K562 (cell line): ENCODE results near the gene NAGLU. TPM values are rescaled to one million over a fixed set of nuclear protein-coding genes. Genes with fewer than 3 reads are reported as not detected.

Experiments used
- BCOR ChIP-seq: fragments of 450-650 bp; IDR thresholded peaks from 2 replicates; pipeline ENCODE4 v1.6.1; 2016
- CBX8 ChIP-seq: fragments of 200-600 bp; sonication (generic); IDR thresholded peaks from 2 replicates; pipeline ENCODE4 v1.6.1; 2012; ENCODE audit warnings: borderline replicate concordance, mixed run types, low read depth, mild to moderate bottlenecking, moderate library complexity, mixed read lengths, low read length, control low read depth, inconsistent platforms; ENCODE audit not compliant: poor library complexity, severe bottlenecking; ENCODE audit errors: extremely low read depth
- NCOR1 ChIP-seq: fragments of 450-650 bp; IDR thresholded peaks from 2 replicates; pipeline ENCODE4 v1.6.1; 2016; ENCODE audit warnings: mild to moderate bottlenecking, moderate library complexity
- NR4A1 ChIP-seq, 2 experiments: fragments of 250-450 bp in 1 of 2; fragments of 450-650 bp in 1 of 2; sonication (Bioruptor Pico) in 1 of 2; IDR thresholded peaks; 2 replicates each; pipeline versions ENCODE4 v1.4.0 to v1.6.1; 2016 to 2020; ENCODE audit warnings: mild to moderate bottlenecking in 2 of 2, missing compliant biosample characterization in 1 of 2, missing genetic modification characterization in 1 of 2, moderate library complexity in 1 of 2
- SIN3A ChIP-seq, 2 experiments: fragments of 150-350 bp in 1 of 2; IDR thresholded peaks; 2 replicates each; pipeline ENCODE4 v1.6.1; 2011 to 2016; ENCODE audit warnings: borderline replicate concordance in 2 of 2, low read depth in 2 of 2, low read length in 2 of 2, mild to moderate bottlenecking in 2 of 2, moderate library complexity in 2 of 2; ENCODE audit not compliant: control insufficient read depth in 1 of 2
- SMARCA4 ChIP-seq: fragments of 450-650 bp; IDR thresholded peaks from 2 replicates; pipeline ENCODE4 v1.6.1; 2016
- SRF ChIP-seq, 2 experiments: fragments of 250-450, 450-650 bp in 1 of 2; sonication (Bioruptor Pico) in 1 of 2; sonication (generic) in 1 of 2; formaldehyde crosslinking; IDR thresholded peaks; 2 replicates each; pipeline versions ENCODE4 v1.5.0 to v1.5.1; 2020 to 2022; ENCODE audit warnings: mild to moderate bottlenecking in 1 of 2, missing genetic modification reagents in 1 of 2
- TEAD1 ChIP-seq, 2 experiments: fragments of 450-650 bp in 1 of 2; sonication (generic) in 1 of 2; formaldehyde crosslinking; IDR thresholded peaks; 2 replicates each; pipeline versions ENCODE4 v1.4.0 to v1.8.0; 2020 to 2022; ENCODE audit warnings: mild to moderate bottlenecking in 2 of 2, missing genetic modification reagents in 1 of 2
- ZEB2 ChIP-seq: fragments of 450-650 bp; IDR thresholded peaks from 2 replicates; pipeline ENCODE4 v1.6.1; 2016
- polyA plus RNA-seq, 8 experiments: library from polyadenylated mRNA; depleted of rRNA in 4 of 8; stranded (reverse) in 5 of 8; unstranded in 3 of 8; fragments of >200 nt; fragmentation: Nextera tagmentation in 2 of 8; fragmentation: Illumina TruSeq in 1 of 8; extraction: Ambion mirVana in 2 of 8; extraction: Trizol in 1 of 8; gene quantifications; 2 replicates each; pipeline versions ENCODE4 v1.2.1 to v1.2.3, GENCODE V29; 2011 to 2014; ENCODE audit warnings: inconsistent platforms in 1 of 8, missing spikeins in 1 of 8
- total RNA-seq, 7 experiments: library from RNA; depleted of rRNA in 6 of 7; stranded (reverse); fragments of >200 nt in 6 of 7; fragmentation: Illumina TruSeq in 2 of 7; extraction: Trizol in 2 of 7; gene quantifications; 2 replicates each; pipeline versions ENCODE4 v1.2.1 to v1.2.3, GENCODE V29; 2011 to 2021; ENCODE audit warnings: low replicate concordance in 1 of 7
- TF ChIP-seq, protein P1 (sequence below), 2 experiments: fragments of 450-650 bp; formaldehyde crosslinking in 1 of 2; IDR thresholded peaks; 2 replicates each; pipeline versions ENCODE4 v1.4.0 to v1.6.1; 2014 to 2020; ENCODE audit warnings: mild to moderate bottlenecking in 2 of 2, borderline replicate concordance in 1 of 2, low read depth in 1 of 2
- TF ChIP-seq, protein P2 (sequence below): fragments of 450-650 bp; IDR thresholded peaks from 2 replicates; pipeline ENCODE4 v1.6.1; 2017; ENCODE audit warnings: mild to moderate bottlenecking, moderate library complexity
- TF ChIP-seq, protein P3 (sequence below): sonication (generic); formaldehyde crosslinking; IDR thresholded peaks from 2 replicates; pipeline ENCODE4 v1.8.1; 2023; ENCODE audit warnings: mild to moderate bottlenecking, missing genetic modification reagents

NAGLU gene
- total and polyA plus RNA-seq, 9 of the 15 experiments (the other 6 are each of a cell fraction or from before 2014, with no cell fraction given): 0.04 to 21.5 (median 8.5) TPM

DNA sequence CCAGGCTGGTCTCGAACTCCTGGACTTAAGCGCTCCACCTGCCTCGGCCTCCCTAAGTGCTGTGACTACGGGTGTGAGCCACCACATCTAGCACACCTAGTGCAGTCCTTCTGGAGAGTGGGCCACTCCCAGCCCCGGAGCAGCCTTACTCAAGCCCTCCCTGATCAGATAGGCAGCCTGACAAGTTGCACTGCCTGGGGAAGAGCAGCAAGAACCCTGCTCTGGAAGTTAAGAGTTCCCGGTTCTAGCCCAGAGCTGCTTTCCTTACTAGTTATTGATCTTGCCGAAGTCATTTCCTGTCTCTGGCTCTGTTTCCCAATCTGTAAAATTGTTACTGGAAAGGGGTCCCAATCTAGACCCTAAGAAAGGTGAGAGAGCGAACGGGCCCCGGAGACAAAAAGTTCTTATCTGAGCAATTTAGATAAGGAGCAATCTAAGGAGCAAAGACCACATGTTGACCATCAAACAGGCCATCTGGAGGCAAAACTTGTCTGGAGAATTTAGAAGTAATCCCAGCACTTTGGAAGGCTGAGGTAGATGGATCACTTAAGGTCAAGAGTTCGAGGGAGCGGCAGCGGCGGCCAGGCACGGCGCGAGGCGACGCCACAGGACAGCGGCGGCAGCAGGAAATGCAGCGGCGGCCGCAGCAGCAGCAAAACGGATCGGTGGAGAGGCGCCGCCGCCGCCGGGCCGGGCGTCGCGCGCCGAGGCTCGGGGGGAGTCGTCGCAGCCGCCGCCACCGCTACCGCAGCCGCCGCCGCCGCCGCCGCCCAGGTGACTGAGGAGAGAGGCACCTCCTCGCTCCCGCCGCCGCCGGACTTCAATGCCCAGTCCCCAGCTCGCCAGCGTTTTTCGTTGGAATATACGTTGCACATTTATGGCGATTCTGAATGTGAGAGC lies 4.3 kb upstream of the NAGLU start (continued):
- TF ChIP-seq BCOR: peak; percentile 35; the same call in 1 of the 2 replicates
- TF ChIP-seq CBX8: no peak
- TF ChIP-seq, protein P1, sequence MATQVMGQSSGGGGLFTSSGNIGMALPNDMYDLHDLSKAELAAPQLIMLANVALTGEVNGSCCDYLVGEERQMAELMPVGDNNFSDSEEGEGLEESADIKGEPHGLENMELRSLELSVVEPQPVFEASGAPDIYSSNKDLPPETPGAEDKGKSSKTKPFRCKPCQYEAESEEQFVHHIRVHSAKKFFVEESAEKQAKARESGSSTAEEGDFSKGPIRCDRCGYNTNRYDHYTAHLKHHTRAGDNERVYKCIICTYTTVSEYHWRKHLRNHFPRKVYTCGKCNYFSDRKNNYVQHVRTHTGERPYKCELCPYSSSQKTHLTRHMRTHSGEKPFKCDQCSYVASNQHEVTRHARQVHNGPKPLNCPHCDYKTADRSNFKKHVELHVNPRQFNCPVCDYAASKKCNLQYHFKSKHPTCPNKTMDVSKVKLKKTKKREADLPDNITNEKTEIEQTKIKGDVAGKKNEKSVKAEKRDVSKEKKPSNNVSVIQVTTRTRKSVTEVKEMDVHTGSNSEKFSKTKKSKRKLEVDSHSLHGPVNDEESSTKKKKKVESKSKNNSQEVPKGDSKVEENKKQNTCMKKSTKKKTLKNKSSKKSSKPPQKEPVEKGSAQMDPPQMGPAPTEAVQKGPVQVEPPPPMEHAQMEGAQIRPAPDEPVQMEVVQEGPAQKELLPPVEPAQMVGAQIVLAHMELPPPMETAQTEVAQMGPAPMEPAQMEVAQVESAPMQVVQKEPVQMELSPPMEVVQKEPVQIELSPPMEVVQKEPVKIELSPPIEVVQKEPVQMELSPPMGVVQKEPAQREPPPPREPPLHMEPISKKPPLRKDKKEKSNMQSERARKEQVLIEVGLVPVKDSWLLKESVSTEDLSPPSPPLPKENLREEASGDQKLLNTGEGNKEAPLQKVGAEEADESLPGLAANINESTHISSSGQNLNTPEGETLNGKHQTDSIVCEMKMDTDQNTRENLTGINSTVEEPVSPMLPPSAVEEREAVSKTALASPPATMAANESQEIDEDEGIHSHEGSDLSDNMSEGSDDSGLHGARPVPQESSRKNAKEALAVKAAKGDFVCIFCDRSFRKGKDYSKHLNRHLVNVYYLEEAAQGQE (IDR thresholded peaks at IDR 0.05; ENCODE audit: borderline replicate concordance): peak; percentile 17; the same call in 1 of the 2 replicates
- TF ChIP-seq, protein P1 (CRISPR knock-in tag; IDR thresholded peaks at IDR 0.05; ENCODE audit: low read depth): no peak
- TF ChIP-seq NCOR1: peak; percentile 65
- TF ChIP-seq ZEB2: peak; percentile 54; the same call in 1 of the 2 replicates
- 0 out of 4 replicates have a peak, but pooled peaks of 1 of the 2 experiments have one; percentile 43 for TF ChIP-seq TEAD1 (CRISPR knock-in tag; IDR thresholded peaks at IDR 0.05)
- TF ChIP-seq, protein P2, sequence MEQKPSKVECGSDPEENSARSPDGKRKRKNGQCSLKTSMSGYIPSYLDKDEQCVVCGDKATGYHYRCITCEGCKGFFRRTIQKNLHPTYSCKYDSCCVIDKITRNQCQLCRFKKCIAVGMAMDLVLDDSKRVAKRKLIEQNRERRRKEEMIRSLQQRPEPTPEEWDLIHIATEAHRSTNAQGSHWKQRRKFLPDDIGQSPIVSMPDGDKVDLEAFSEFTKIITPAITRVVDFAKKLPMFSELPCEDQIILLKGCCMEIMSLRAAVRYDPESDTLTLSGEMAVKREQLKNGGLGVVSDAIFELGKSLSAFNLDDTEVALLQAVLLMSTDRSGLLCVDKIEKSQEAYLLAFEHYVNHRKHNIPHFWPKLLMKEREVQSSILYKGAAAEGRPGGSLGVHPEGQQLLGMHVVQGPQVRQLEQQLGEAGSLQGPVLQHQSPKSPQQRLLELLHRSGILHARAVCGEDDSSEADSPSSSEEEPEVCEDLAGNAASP: no peak
- TF ChIP-seq SIN3A (IDR thresholded peaks at IDR 0.05; ENCODE audit: borderline replicate concordance in 2 of 2, control insufficient read depth in 1 of 2, low read depth in 2 of 2, low read length in 2 of 2): peak in 1 of 2 experiments; percentile 38; a peak in 1 of 4 replicates
- TF ChIP-seq, protein P3, sequence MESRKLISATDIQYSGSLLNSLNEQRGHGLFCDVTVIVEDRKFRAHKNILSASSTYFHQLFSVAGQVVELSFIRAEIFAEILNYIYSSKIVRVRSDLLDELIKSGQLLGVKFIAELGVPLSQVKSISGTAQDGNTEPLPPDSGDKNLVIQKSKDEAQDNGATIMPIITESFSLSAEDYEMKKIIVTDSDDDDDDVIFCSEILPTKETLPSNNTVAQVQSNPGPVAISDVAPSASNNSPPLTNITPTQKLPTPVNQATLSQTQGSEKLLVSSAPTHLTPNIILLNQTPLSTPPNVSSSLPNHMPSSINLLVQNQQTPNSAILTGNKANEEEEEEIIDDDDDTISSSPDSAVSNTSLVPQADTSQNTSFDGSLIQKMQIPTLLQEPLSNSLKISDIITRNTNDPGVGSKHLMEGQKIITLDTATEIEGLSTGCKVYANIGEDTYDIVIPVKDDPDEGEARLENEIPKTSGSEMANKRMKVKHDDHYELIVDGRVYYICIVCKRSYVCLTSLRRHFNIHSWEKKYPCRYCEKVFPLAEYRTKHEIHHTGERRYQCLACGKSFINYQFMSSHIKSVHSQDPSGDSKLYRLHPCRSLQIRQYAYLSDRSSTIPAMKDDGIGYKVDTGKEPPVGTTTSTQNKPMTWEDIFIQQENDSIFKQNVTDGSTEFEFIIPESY (CRISPR knock-in tag): no peak
- peak; percentile 54 for TF ChIP-seq SMARCA4
- no peak for TF ChIP-seq NR4A1 (CRISPR knock-in tag; IDR thresholded peaks at IDR 0.05)
- peak; percentile 54; the same call in 1 of the 2 replicates for TF ChIP-seq NR4A1 (tag; IDR thresholded peaks at IDR 0.05)
- TF ChIP-seq SRF (CRISPR knock-in tag; IDR thresholded peaks at IDR 0.05): 0 out of 4 replicates have a peak, but pooled peaks of 1 of the 2 experiments have one; percentile 14
